Measurements from ENCODE around the gene CEP112.

- no peak for TF ChIP-seq POLR2A (IDR thresholded peaks at IDR 0.05)
- TF ChIP-seq, protein P1, sequence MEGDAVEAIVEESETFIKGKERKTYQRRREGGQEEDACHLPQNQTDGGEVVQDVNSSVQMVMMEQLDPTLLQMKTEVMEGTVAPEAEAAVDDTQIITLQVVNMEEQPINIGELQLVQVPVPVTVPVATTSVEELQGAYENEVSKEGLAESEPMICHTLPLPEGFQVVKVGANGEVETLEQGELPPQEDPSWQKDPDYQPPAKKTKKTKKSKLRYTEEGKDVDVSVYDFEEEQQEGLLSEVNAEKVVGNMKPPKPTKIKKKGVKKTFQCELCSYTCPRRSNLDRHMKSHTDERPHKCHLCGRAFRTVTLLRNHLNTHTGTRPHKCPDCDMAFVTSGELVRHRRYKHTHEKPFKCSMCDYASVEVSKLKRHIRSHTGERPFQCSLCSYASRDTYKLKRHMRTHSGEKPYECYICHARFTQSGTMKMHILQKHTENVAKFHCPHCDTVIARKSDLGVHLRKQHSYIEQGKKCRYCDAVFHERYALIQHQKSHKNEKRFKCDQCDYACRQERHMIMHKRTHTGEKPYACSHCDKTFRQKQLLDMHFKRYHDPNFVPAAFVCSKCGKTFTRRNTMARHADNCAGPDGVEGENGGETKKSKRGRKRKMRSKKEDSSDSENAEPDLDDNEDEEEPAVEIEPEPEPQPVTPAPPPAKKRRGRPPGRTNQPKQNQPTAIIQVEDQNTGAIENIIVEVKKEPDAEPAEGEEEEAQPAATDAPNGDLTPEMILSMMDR (IDR thresholded peaks at IDR 0.05), result no peak
These were observed 19.2 kb downstream of the CEP112 start for GRCh38 chr17:66172691-66173223.
